GM19025 (cell line): ENCODE measurements around the gene PRR14.
"Not testable (repeated sequence)": the region's sequence is repeated elsewhere in the genome, so short reads cannot be mapped to it uniquely, and the experiment has no call there.

Source experiments
- ATAC-seq: cut with Tn5 transposase; IDR thresholded peaks from one replicate; pipeline ENCODE4 v1.9.1; 2021; ENCODE audit warnings: mild to moderate bottlenecking, low read depth, moderate library complexity; ENCODE audit not compliant: unreplicated experiment

The PRR14 gene

DNA sequence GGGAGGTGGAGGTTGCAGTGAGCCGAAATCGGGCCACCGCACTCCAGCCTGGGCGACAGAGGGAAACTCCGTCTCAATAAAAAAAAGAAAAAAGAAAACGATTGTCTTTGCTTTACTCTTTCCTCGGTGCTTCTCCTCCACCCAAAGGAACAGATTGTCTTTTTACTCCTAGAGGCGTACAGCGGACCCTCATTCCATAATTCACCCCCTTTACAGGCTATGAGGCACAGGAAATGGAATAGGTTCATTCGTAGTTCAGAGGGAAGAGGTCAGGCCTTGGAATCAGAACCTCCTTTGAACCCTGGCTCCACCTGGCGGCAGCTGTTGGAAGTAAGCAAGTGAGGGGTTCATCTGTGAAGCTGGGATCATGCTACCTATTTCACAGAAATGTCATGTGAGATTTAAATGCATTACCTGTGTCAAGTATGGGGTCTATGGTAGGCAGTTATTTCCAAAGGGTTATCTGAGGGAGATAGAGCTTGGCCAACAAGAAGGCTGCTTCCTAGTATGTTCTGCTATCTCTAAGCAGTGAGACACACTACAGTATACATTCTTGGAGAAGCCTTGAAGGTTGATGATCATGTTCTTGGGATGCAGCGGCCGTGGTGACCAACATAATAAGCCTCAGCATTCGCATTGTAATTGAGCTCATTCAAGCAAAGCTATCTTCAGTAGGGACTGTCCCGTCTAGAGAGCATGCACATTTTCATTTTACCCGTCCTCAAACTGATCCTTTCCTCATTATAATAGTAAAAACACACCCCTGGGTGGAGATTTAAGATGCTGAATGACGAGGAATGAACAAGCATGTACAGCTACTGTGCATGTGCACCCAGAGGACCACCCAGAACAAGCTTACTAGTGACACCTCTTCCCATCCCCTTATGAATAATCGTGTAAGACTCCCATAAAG lies 21.9 kb upstream of the PRR14 start:
- ATAC-seq: no peak

DNA sequence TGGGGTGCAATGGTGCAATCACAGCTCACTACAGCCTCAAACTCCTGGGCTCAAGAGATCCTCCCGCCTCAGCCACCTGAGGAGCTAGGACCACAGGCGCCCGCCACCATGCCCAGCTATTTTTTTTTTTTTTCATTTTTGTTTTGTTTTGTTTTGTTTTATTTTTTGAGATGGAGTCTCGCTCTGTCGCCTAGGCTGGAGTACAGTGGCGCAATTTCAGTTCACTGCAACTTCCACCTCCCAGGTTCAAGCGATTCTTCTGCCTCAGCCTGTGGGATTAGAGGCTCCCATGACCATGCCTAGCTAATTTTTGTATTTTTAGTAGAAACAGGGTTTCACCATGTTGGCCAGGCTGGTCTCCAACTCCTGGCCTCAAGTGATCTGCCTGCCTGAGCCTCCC lies 18.3 kb upstream of the PRR14 start:
- not testable (repeated sequence) for ATAC-seq

DNA sequence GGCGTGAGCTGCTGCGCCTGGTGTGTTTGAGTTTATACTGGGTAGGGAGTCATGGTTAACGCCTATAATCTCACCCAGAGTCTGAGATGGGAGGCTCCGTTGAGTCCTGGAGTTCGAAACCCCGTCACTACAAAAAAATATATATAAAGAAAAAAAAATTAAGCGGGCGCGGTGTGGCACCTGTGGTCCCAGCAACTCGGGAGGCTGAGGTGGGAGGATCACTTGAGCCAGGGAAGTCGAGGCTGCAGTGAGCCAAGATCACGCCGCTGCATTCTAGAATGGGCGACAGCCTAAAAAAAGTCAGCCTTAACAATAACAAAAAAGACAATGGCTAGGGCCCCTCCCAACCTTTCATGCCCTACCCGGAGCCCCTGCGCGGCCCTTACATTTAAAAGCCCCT lies 17.2 kb upstream of the PRR14 start:
- ATAC-seq: no peak

DNA sequence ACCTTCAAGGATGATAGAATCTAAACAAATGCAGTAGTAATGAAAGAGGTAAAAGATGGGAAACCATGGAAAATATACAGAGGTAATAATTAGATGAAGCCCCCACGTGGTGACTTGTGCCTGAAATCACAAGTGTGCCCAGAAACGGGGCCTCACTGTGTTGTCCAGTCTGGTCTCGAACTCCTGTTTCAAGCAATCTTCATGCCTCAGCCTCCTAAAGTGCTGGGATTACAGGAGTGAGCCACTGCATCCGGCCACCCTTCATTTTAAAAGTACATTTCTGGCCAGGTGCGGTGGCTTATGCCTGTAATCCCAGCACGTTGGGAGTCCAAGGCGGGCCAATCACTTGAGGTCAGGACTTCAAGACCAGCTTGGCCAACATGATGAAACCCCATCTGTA lies 14.2 kb upstream of the PRR14 start:
- no peak for ATAC-seq

DNA sequence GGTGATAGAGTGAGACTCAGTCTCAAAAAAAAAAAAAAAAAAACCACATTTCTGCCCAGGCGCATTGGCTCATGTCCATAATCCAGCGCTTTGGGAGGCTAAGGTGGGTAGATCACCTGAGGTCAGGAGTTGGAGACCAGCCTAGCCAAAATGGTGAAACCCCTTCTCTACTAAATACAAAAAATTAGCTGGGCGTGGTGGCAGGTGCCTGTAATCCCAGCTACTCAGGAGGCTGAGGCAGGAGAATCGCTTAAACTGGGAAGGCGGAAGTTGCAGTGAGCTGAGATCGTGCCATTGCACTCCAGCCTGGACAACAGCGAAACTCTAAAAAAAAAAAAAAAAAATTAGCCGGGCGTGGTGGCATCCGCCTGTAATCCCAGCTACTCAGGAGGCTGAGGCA lies 13.6 kb upstream of the PRR14 start:
- not testable (repeated sequence) for ATAC-seq

GRCh38 chr16:30637944-30638343 lies 12.8 kb upstream of the PRR14 start:
- ATAC-seq: no peak

DNA sequence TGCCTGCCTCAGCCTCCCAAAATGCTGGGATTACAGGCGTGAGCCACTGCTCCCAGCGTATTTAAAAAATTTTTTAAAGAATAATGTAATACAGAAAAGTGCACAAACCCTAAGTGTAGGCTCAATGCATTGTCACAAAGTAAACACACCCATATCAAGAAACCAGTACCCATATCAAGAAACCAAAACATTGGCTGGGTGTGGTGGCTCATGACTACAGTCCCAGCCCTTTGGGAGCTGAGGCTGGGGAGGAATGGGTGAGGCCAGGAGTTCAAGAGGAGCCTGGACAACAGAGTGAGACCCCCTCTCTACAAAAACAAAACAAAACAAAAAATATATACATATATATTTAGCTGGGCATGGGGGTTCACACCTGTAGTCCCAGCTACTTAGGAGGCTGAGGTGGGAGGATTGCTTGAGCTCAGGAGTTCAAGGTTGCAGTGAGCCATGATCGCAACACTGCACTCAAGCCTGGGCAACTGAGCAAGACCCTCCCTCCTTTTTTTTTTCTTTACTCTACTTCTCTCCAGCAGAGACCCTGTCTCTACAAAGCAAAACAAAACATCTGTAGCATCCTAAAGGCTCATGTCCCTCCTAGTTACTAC lies 9.3 kb upstream of the PRR14 start:
- no peak for ATAC-seq

DNA sequence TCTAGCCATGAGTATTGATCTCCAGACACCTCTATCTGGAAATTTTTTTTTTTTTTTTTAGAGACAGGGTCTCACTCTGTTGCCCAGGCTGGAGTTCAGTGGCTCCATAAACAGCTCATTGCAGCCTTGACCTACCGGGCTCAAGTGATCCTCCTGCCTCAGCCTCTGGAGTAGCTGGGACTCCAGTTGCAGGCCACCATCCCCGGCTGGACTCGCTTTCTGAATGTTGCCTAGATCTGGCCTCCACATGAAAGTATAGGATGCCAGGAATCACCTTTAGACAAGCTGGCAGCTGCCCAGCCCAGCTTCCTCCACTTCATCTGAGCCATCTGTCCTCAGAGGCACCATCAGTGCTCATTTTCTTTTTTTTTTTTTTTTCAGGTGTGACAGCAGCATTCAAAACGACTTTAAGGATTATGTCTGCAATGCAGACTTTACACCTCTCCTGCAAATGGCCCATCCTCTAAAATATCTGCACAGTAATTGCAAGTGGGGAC lies 6.4 kb upstream of the PRR14 start:
- ATAC-seq: no peak

GRCh38 chr16:30645727-30646126 lies 5.0 kb upstream of the PRR14 start:
- no peak for ATAC-seq

- ATAC-seq: no peak
These were observed 3.5 kb upstream of the PRR14 start for GRCh38 chr16:30647274-30647571.

DNA sequence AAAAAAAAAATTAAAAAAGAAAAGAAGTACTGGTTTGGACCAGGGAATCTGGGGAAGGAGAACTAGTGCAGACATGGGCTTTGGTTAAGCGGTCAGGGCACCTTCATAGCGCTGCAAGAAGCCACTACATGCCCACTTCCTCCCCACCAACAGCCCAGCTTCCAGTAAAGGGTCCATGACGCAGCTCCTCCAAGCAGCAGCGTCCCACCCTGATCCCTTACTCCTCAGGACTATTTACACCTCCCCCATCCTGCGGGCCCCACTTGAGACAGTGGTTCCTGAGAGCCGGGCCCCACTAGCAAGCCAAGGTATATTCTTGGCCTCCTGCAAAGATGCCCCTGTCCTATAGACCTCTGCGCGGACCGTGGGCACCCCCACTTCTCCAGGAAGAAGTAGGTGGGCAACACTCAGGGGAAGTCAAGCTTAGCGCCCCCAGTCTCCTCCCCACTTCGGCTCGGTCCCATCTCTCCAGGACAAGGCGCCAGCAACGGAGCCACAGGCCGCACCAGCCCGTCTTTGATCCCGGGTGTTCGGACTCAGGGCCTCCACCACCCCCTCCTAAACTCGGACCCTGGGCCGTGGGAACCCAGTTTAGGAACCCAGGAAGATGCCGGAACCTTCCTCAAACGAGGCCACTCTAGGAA lies 913 bp upstream of the PRR14 start:
- ATAC-seq: no peak

DNA sequence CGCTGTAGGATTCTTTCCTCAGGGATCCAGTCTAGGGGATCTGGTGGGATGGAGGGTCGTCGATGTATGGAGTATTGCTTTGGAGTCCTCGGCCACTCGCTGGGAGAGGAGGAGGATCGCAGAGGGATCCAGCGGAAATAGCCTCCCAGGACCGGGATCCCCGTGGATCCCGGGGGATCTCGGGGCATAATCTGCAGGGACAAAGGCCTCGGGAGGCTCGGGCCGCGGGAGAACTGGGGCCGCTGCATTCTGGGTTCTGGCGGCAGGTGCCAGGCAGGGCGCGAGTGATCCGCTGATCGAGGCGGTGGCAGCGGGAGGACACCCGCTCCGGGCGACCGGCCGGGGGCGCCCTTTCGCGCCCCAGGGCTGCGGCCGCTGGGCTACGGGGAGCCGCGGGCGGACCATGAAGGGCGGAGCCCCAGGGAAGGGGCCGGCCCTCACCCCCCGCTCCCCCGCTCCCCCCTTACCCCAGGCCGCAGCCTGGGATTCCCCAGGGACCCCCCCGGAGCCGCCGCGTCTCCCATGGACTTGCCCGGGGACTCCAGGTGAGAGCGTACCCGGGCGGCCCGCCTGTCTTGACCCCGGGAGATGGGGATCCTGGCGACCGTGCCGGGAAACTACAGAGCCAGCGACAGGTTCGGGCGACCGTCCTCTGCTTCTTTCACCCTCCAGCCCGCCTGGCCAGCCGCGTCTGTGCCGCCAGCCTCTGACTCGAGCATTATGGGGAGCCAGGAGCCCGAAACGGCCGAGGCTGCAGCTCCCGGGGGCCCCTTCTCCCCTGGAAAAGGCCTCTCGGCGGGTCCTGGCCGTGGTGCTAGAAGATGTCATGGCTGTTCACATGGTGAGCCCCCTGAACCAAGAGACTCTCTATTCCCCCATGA lies 604 bp downstream of the PRR14 start:
- peak; percentile 39 for ATAC-seq

GRCh38 chr16:30652005-30652296 lies 1.2 kb downstream of the PRR14 start:
- no peak for ATAC-seq

DNA sequence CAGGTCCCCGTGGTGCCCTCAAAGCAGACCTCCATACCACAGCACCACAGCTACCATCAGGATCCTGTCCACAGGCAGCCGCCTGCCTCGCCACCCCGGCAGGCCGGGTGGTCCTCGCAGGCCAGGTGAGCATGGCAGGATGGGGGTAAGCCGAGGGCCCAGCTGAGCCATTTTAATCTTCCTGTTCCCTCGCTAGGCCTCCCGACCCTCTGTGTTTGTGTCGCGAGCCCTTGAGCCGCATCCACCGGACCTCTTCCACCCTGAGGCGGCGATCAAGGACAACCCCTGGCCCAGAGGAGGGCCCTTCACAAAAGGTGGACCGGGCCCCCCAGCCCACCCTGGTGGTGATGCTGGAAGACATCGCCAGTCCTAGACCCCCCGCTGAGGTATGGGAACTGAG lies 2.0 kb downstream of the PRR14 start:
- ATAC-seq: no peak

GRCh38 chr16:30654856-30655255 lies 4.1 kb downstream of the PRR14 start:
- no peak for ATAC-seq

- no peak for ATAC-seq
These were observed 5.1 kb downstream of the PRR14 start for GRCh38 chr16:30655815-30656347.

- no peak for ATAC-seq
These were observed 5.6 kb downstream of the PRR14 start for GRCh38 chr16:30656388-30656787.

- no peak for ATAC-seq
These were observed 6.5 kb downstream of the PRR14 start for GRCh38 chr16:30656974-30657865.

DNA sequence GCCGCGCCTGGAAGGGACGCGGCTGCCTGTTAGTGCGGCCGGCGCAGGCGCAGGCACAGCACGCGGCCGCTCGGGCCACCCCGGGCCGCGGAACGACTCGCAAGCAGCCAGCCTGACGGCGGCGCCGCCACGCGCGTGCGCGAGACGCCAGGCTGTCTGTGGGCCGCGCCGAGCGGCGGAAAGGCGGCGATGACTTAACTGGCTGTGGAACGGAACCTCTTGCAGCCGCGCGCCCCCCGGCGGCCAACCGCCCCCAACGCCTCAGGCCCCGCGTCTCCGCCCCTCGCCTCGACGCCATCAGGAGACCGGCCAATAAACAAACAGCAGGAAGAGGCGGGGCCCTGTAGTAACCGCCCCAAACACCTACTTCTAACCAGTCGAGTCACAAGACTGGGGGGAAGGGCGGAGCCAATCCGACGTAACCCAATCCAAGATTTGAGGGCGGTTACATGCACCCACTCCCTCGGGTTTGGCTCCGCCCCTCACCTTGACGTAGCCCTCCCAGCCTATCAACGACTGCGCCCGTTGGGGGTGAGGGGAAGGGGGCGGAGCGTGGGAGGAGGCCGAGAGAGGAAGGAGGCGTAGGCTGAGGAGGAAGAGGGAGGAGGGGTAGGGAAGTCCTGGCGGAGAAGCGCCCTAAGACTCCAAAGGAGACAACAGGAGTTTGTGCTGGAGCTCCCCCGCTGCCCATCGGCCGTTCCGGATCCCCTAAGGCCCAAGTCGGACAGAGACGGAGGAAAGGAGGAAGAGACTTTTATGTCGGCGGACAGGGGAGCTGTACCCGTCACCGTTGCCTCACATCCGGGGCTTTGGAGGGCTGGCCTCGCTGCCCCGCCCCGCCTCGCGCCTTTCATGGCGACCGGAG lies 7.3 kb downstream of the PRR14 start, which contains the start of gene FBRS:
FBRS (plus strand) TSS at position 566 of the 865 bp plus-strand sequence. CDS start 1,088 bp downstream, outside the sequence.
- peak; percentile 71 for ATAC-seq
